Fibroblast of the aortic adventitia (primary cell): ENCODE data around the gene AWAT1. TPM values are rescaled to one million over a fixed set of nuclear protein-coding genes. Genes with fewer than 3 reads are reported as not detected.
A peak's percentile ranks its signal among the peaks of the same experiment; 100 is the strongest.
"Not testable (repeated sequence)": the region's sequence is repeated elsewhere in the genome, so short reads cannot be mapped to it uniquely, and the experiment has no call there.

Source experiments
- DNase-seq: peaks from one replicate; pipeline ENCODE4 v3.0.0-alpha.2; 2010; ENCODE audit warnings: low read depth
- H3K4me3 ChIP-seq: 2 replicates; pipeline ENCODE4 v1.5.1; 2011; ENCODE audit warnings: low read depth, mild to moderate bottlenecking, control low read depth, low read length, moderate library complexity
- total RNA-seq: library from RNA; depleted of rRNA; stranded (reverse); fragments of >200 nt; gene quantifications from 2 replicates; pipeline ENCODE4 v1.2.3, GENCODE V29; 2012; ENCODE audit warnings: low replicate concordance
- TF ChIP-seq, protein P1 (sequence below): IDR thresholded peaks from 2 replicates; pipeline ENCODE4 v1.5.1; 2011; ENCODE audit warnings: mild to moderate bottlenecking, low read length, control low read depth, inconsistent platforms; ENCODE audit not compliant: insufficient read depth

AWAT1 gene
- total RNA-seq, 1 donor, result not detected

GRCh38 chrX:70257423-70258288 is 23.2 kb downstream of the AWAT1 start:
- no peak for DNase-seq
- no peak overlapping the region for H3K4me3 ChIP-seq
- TF ChIP-seq, protein P1, sequence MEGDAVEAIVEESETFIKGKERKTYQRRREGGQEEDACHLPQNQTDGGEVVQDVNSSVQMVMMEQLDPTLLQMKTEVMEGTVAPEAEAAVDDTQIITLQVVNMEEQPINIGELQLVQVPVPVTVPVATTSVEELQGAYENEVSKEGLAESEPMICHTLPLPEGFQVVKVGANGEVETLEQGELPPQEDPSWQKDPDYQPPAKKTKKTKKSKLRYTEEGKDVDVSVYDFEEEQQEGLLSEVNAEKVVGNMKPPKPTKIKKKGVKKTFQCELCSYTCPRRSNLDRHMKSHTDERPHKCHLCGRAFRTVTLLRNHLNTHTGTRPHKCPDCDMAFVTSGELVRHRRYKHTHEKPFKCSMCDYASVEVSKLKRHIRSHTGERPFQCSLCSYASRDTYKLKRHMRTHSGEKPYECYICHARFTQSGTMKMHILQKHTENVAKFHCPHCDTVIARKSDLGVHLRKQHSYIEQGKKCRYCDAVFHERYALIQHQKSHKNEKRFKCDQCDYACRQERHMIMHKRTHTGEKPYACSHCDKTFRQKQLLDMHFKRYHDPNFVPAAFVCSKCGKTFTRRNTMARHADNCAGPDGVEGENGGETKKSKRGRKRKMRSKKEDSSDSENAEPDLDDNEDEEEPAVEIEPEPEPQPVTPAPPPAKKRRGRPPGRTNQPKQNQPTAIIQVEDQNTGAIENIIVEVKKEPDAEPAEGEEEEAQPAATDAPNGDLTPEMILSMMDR, result no peak

DNA sequence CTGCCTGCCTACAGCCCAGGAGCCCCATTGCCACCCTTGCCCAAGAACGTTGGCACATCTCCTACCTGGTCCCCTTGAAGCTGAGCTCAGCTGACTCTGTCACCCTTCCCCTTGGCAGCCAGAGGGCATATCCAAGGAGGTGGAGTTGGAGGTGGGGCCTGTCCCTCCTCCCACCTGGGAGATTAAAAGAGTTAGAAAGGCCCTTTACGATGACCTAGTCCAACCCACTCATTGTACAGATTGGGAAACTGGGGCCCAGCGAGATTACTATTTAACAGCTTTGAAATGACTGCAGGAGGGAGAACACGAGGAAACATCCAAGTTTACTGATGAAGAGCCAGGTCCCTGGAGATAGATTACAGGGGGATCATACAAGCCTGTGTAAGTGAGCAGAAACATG is 25.6 kb downstream of the AWAT1 start, which contains the start of gene P2RY4:
P2RY4 (minus strand) TSS at position 101 of the 400 bp plus-strand sequence. CDS start 580 bp downstream, outside the sequence.
- no peak within 1 kb of the TSS for H3K4me3 ChIP-seq
- DNase-seq, result no peak
- TF ChIP-seq, protein P1, result no peak

DNA sequence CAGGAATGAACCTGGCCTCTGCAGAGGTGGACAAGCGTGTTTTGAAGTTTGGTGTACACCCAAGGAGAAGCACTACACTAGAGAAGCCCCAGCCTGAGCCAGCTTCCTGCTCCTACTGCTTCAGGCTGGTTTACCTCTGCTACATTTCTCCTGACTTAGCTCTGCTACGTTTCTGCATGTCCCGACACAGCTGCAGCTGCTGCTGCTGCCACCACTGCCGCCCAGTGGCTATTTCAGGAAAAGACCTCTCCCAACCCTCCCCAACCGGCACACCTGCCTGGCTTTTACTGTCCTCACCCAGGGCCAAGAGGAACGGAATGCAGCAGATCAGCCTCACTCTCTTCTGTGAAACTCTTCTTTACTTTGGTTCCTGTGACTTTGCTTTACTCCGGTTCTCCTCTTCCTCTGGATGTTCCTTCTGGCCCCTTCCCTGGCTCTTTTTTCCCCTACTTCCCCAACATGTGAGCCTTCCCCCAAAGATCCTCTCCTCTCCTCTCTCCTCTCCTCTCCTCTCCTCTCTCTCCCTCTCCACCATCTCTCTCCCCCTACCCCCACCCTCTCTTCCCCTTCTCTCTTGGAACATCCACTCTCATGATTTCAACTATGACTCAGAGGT is 28.6 kb downstream of the AWAT1 start:
- TF ChIP-seq, protein P1, result peak; percentile 69
- peak; percentile 40 for DNase-seq
- H3K4me3 ChIP-seq, result no peak overlapping the region

DNA sequence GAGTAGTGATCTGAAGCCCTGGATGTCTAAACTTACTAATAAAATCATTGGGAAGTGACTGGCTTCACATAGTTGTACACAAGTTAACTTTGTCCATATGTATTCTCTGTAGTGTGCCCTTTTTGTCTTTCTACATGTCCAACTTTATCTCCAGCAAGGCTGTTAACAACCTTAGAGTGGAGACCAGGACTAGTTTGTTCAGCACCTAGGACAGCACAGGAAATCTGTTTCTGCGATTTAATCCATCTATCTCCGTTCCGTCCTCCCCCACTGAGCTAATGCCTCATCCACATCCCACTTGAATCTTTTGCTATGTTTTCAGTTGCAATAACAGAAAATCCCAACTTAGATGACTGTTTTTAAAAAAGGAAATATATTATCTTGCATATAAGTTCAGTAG is 30.3 kb downstream of the AWAT1 start:
- DNase-seq, result no peak
- TF ChIP-seq, protein P1, result no peak
- H3K4me3 ChIP-seq, result no peak overlapping the region

DNA sequence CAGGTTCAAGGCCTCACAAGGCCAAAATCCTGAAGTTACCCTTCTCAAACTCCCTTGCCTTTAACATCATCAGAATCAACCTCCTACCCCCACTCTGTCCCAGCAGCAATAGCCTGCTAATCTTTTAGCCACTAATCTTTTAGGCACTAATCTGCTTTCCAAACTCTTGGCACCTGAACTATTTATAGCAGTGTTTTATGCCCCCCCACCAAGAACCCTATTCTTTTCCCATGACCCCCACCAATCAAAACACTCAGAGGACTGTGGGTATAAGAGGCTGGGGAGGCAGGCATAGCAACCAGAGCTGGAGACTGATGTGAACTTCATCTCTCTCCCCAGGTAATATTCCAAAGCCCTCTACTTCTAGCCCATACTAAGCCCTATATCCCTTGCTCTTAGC is 33.6 kb downstream of the AWAT1 start, which contains the start of gene ARR3:
ARR3 (plus strand) TSS at position 301 of the 400 bp plus-strand sequence. CDS start 1,052 bp downstream, outside the sequence.
- TF ChIP-seq, protein P1, result no peak
- H3K4me3 ChIP-seq, result no peak within 1 kb of the TSS
- DNase-seq, result no peak

DNA sequence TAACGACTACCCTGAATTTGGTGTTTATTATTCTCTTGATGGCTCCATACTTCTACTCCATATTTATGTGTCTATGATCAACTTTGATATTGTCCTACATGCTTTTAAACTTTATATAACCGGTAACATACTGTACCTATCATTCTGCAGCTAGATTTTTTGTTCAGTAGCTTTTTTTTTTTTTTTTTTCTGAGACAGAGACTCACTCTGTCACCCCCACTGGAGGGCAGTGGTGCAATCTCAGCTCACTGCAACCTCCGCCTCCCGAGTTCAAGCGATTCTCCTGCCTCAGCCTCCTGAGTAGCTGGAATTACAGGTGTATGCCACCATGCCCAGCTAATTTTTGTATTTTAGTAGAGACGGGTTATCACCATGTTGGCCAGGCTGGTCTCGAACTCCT is 39.6 kb downstream of the AWAT1 start:
- DNase-seq, H3K4me3 ChIP-seq: not testable (repeated sequence)

DNA sequence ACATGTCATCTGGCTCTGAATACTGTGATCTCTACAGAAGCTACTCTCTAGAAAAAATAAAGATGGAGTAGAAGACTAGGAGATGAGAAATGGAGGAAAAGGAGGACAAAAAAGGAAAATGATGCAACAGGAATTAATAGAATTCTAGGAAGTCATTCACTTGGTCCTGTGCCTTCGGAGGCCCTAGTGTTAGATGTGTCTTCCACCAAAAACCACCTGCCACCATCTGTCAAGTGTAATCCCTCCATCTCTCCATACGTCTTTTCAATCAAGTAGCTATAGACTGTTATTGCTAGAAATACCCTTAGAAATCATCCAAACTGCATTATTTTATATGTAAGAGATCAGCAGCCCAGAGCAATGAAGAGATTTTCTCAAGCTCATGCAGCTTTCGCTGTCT is 44.6 kb downstream of the AWAT1 start:
- no peak overlapping the region for H3K4me3 ChIP-seq
- TF ChIP-seq, protein P1, result no peak
- DNase-seq, result no peak
